A549 (cell line): ENCODE data around the gene UCP3. TPM values are rescaled to one million over a fixed set of nuclear protein-coding genes. Genes with fewer than 3 reads are reported as not detected.

Experiments
- ATAC-seq, 2 experiments: fragments of 200-7000 bp in 1 of 2; fragments of >200 bp in 1 of 2; cut with Nextera tagmentation in 1 of 2; cut with Tn5 transposase in 1 of 2; 3 replicates each; pipeline versions ENCODE4 v1.8.0 to v1.9.1; 2018 to 2020; ENCODE audit warnings: mild to moderate bottlenecking in 1 of 2, moderate library complexity in 1 of 2
- CTCF ChIA-PET: fragments of 300-600 bp; sonication (Branson Sonifier 250); formaldehyde crosslinking; extraction: SDS; loops from one replicate; lab custom pipeline; 2021; ENCODE audit warnings: antibody characterized with exemption, inconsistent platforms; lab: Yijun Ruan, JAX
- POLR2A ChIA-PET: fragments of 350-600 bp; formaldehyde crosslinking; extraction: SDS; loops from one replicate; lab custom pipeline; 2021; ENCODE audit warnings: antibody characterized with exemption, inconsistent platforms; lab: Yijun Ruan, JAX
- DNase-seq, 2 experiments: peaks; one replicate each; pipeline versions ENCODE4 v3.0.0 to v3.0.0-alpha.2; 2011 to 2016; ENCODE audit warnings: low read depth in 1 of 2, low spot score in 1 of 2
- FAIRE-seq: peaks from 2 replicates; lab custom pipeline; 2011; peaks lifted over from hg19 to GRCh38; lab: Jason Lieb, UNC
- H3K27ac ChIP-seq, 2 experiments: fragments of >200 bp; sonication (Bioruptor Twin); formaldehyde crosslinking; 3 replicates each; pipeline ENCODE4 v1.5.1; 2016 to 2017
- H3K4me1 ChIP-seq: fragments of >200 bp; sonication (Bioruptor Twin); formaldehyde crosslinking; 3 replicates; pipeline ENCODE4 v1.6.1; 2016
- H3K4me2 ChIP-seq: fragments of >200 bp; sonication (Bioruptor Twin); formaldehyde crosslinking; 3 replicates; pipeline ENCODE4 v1.6.1; 2016
- H3K4me3 ChIP-seq: fragments of >200 bp; sonication (Bioruptor Twin); formaldehyde crosslinking; 3 replicates; pipeline ENCODE4 v1.5.1; 2016
- H3K9me3 ChIP-seq: fragments of >200 bp; sonication (Bioruptor Twin); formaldehyde crosslinking; 3 replicates; pipeline ENCODE4 v1.6.1; 2016
- BHLHE40 ChIP-seq: IDR thresholded peaks from 2 replicates; pipeline ENCODE4 v1.6.1; 2012; ENCODE audit warnings: low read depth, low read length, inconsistent platforms
- CBX2 ChIP-seq: fragments of 200-600 bp; sonication (generic); IDR thresholded peaks from 2 replicates; pipeline ENCODE4 v1.6.1; 2016; ENCODE audit warnings: low read depth, mild to moderate bottlenecking, borderline replicate concordance
- CHD2 ChIP-seq: fragments of 150-350 bp; IDR thresholded peaks from 2 replicates; pipeline ENCODE4 v1.6.1; 2014; ENCODE audit warnings: low read length; ENCODE audit not compliant: partially characterized antibody
- CHD4 ChIP-seq: fragments of 200-600 bp; sonication (generic); IDR thresholded peaks from 2 replicates; pipeline ENCODE4 v1.6.1; 2016; ENCODE audit warnings: antibody characterized with exemption, mild to moderate bottlenecking, borderline replicate concordance
- EHMT2 ChIP-seq: fragments of 200-600 bp; sonication (generic); IDR thresholded peaks from 2 replicates; pipeline ENCODE4 v1.6.1; 2016; ENCODE audit warnings: antibody characterized with exemption, low read depth, mild to moderate bottlenecking, moderate library complexity
- ESRRA ChIP-seq: fragments of 150-350 bp; IDR thresholded peaks from 2 replicates; pipeline ENCODE4 v1.6.1; 2014; ENCODE audit warnings: mild to moderate bottlenecking, low read length, borderline replicate concordance
- FOSB ChIP-seq: fragments of 250-450 bp; sonication (Bioruptor Pico); IDR thresholded peaks from 2 replicates; pipeline ENCODE4 v1.5.0; 2020; ENCODE audit warnings: mild to moderate bottlenecking, moderate library complexity
- FOXS1 ChIP-seq: fragments of 250-450 bp; sonication (Bioruptor Pico); IDR thresholded peaks from 2 replicates; pipeline ENCODE4 v1.5.0; 2020; ENCODE audit warnings: mild to moderate bottlenecking, moderate library complexity
- GATA3 ChIP-seq: IDR thresholded peaks from 2 replicates; pipeline ENCODE4 v1.6.1; 2012; ENCODE audit warnings: borderline replicate concordance
- HDAC2 ChIP-seq: fragments of 200-600 bp; sonication (generic); IDR thresholded peaks from 2 replicates; pipeline ENCODE4 v1.6.1; 2016
- HOXB13 ChIP-seq: fragments of 250-450 bp; sonication (Bioruptor Pico); IDR thresholded peaks from 2 replicates; pipeline ENCODE4 v1.5.0; 2020; ENCODE audit warnings: low read depth, mild to moderate bottlenecking, moderate library complexity
- HOXB5 ChIP-seq: fragments of 250-450 bp; sonication (Bioruptor Pico); IDR thresholded peaks from 2 replicates; pipeline ENCODE4 v1.5.0; 2020; ENCODE audit warnings: mild to moderate bottlenecking, moderate library complexity
- KDM1A ChIP-seq: fragments of 200-600 bp; sonication (generic); IDR thresholded peaks from 2 replicates; pipeline ENCODE4 v1.6.1; 2016; ENCODE audit warnings: low read depth, mild to moderate bottlenecking
- KDM5A ChIP-seq: fragments of 200-600 bp; sonication (generic); IDR thresholded peaks from 2 replicates; pipeline ENCODE4 v1.6.1; 2016; ENCODE audit warnings: antibody characterized with exemption, mild to moderate bottlenecking
- MAZ ChIP-seq: fragments of 150-350 bp; IDR thresholded peaks from 2 replicates; pipeline ENCODE4 v1.6.1; 2014; ENCODE audit warnings: antibody characterized with exemption, low read depth, low read length, borderline replicate concordance
- MYC ChIP-seq: IDR thresholded peaks from 2 replicates; pipeline ENCODE4 v1.6.1; 2012; ENCODE audit warnings: mild to moderate bottlenecking, inconsistent platforms, low read length, improper control_type of control experiment, borderline replicate concordance
- NR3C1 ChIP-seq: fragments of >200 bp; sonication (Bioruptor Twin); formaldehyde crosslinking; IDR thresholded peaks from 3 replicates; pipeline ENCODE4 v1.6.1; 2017
- POLR2A ChIP-seq: IDR thresholded peaks from 2 replicates; pipeline ENCODE4 v1.6.1; 2012; ENCODE audit warnings: mild to moderate bottlenecking, low read length
- POLR2AphosphoS2 ChIP-seq: conservative IDR thresholded peaks from 2 replicates; pipeline ENCODE4 v1.6.1; 2012; ENCODE audit warnings: low read length, improper control_type of control experiment, inconsistent platforms
- RAD21 ChIP-seq, 2 experiments: fragments of >200 bp in 1 of 2; sonication (Bioruptor Twin) in 1 of 2; formaldehyde crosslinking in 1 of 2; IDR thresholded peaks in 1 of 2; conservative IDR thresholded peaks in 1 of 2; 2 replicates in 1 of 2; 3 replicates in 1 of 2; pipeline ENCODE4 v1.6.1; 2012 to 2018; ENCODE audit warnings: inconsistent platforms in 1 of 2
- RCOR1 ChIP-seq: fragments of 150-350 bp; IDR thresholded peaks from 2 replicates; pipeline ENCODE4 v1.6.1; 2014; ENCODE audit warnings: antibody characterized with exemption, low read length, low read depth
- SMC3 ChIP-seq: fragments of >200 bp; sonication (Bioruptor Twin); formaldehyde crosslinking; IDR thresholded peaks from 3 replicates; pipeline ENCODE4 v1.6.1; 2018; ENCODE audit warnings: inconsistent platforms
- SREBF2 ChIP-seq: fragments of 450-650 bp; IDR thresholded peaks from 2 replicates; pipeline ENCODE4 v1.6.1; 2014; ENCODE audit warnings: mild to moderate bottlenecking, moderate library complexity
- ZC3H11A ChIP-seq: fragments of 450-650 bp; IDR thresholded peaks from 2 replicates; pipeline ENCODE4 v1.6.1; 2014; ENCODE audit warnings: antibody characterized with exemption, mild to moderate bottlenecking
- ZFP36 ChIP-seq: fragments of 450-650 bp; IDR thresholded peaks from 2 replicates; pipeline ENCODE4 v1.6.1; 2014; ENCODE audit warnings: borderline replicate concordance; ENCODE audit not compliant: partially characterized antibody
- ZNF302 ChIP-seq: fragments of 250-450 bp; sonication (Bioruptor Pico); IDR thresholded peaks from 2 replicates; pipeline ENCODE4 v1.9.0; 2021; ENCODE audit warnings: inconsistent platforms, mild to moderate bottlenecking, moderate library complexity
- WGBS: methylation state at CpG from one replicate; pipeline ENCODE4 v1.1.6; 2017; ENCODE audit errors: missing lambda C conversion rate; 5-methylcytosine and 5-hydroxymethylcytosine counted together
- polyA plus RNA-seq, 4 experiments: library from polyadenylated mRNA; depleted of rRNA in 3 of 4; stranded (reverse); fragments of >200 nt; fragmentation: RNase III in 1 of 4; extraction: RNeasy Plus Mini Kit Qiagen cat#74134 plus additional on column Dnase treatment in 1 of 4; gene quantifications; 2 replicates in 3 of 4; 3 replicates in 1 of 4; pipeline ENCODE4 v1.2.3, GENCODE V29; 2011 to 2017
- TF ChIP-seq, protein P1 (sequence below): IDR thresholded peaks from 2 replicates; pipeline ENCODE4 v1.6.1; 2012
- TF ChIP-seq, protein P2 (sequence below): fragments of >200 bp; sonication (Bioruptor Twin); formaldehyde crosslinking; IDR thresholded peaks from 3 replicates; pipeline ENCODE4 v1.5.1; 2016
- TF ChIP-seq, protein P3 (sequence below): IDR thresholded peaks from 2 replicates; pipeline ENCODE4 v1.6.1; 2012
- TF ChIP-seq, protein P4 (sequence below): fragments of 150-350 bp; IDR thresholded peaks from 2 replicates; pipeline ENCODE4 v1.6.1; 2014; ENCODE audit warnings: low read depth, mild to moderate bottlenecking, low read length

Gene UCP3
- polyA plus RNA-seq, 2 of the 4 experiments (the other 2 are of a cell fraction): 1.3 to 1.5 TPM

DNA sequence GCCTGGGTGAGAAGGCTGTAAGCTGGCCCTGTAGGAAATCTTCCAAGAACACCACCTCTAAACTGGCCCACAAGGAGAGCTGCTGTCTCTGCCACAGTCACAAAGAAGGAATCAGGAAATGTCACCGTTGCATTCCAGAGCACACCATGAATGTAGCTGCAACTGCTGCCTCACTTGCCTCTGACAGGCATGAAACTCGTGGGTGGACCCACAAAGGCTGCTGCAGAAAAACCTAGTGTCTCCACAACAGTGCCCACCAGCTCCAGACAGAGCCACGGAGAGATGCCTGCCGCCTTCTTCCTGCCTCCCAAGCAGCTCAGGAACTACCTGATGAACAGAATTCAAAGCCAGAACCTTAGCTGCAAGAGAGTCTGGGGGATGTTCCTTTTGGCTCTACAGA, 47.6 kb downstream of the UCP3 start:
- CTCF ChIA-PET: interaction anchor here (1.2 kb wide), 2 partner anchors 9 to 247 kb away, joined by 3 read pairs; no protein-coding TSS in a partner anchor
- no peak for ATAC-seq
- H3K9me3 ChIP-seq: no peaks in the 10 kb centered on the region; the same call in 2 of the 3 replicates
- peaks cover 11% of the 10 kb centered on the region for H3K4me1 ChIP-seq
- no peak overlapping the region for H3K4me2 ChIP-seq
- WGBS: 61% methylated on average over 4 of the region's 4 CpGs
- FAIRE-seq: no peak
- DNase-seq: no peak
- no peak overlapping the region for H3K27ac ChIP-seq
- no peak overlapping the region for H3K4me3 ChIP-seq
- POLR2A ChIA-PET: no interaction called here
- TF ChIP-seq RAD21 (conservative IDR thresholded peaks at IDR 0.05 in 1 of 2, IDR thresholded peaks at IDR 0.05 in 1 of 2) (no peak), CHD2 (no peak), POLR2A (no peak), BHLHE40 (no peak), ZC3H11A (no peak), FOXS1 (CRISPR knock-in tag) (no peak), GATA3 (no peak), HDAC2 (no peak), FOSB (CRISPR knock-in tag) (no peak), NR3C1 (no peak), HOXB13 (no peak), SMC3 (no peak), POLR2AphosphoS2 (no peak), ZFP36 (no peak), KDM5A (no peak), SREBF2 (no peak)
- TF ChIP-seq, protein P1, sequence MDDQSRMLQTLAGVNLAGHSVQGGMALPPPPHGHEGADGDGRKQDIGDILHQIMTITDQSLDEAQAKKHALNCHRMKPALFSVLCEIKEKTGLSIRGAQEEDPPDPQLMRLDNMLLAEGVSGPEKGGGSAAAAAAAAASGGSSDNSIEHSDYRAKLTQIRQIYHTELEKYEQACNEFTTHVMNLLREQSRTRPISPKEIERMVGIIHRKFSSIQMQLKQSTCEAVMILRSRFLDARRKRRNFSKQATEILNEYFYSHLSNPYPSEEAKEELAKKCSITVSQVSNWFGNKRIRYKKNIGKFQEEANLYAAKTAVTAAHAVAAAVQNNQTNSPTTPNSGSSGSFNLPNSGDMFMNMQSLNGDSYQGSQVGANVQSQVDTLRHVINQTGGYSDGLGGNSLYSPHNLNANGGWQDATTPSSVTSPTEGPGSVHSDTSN: no peak
- TF ChIP-seq, protein P2, sequence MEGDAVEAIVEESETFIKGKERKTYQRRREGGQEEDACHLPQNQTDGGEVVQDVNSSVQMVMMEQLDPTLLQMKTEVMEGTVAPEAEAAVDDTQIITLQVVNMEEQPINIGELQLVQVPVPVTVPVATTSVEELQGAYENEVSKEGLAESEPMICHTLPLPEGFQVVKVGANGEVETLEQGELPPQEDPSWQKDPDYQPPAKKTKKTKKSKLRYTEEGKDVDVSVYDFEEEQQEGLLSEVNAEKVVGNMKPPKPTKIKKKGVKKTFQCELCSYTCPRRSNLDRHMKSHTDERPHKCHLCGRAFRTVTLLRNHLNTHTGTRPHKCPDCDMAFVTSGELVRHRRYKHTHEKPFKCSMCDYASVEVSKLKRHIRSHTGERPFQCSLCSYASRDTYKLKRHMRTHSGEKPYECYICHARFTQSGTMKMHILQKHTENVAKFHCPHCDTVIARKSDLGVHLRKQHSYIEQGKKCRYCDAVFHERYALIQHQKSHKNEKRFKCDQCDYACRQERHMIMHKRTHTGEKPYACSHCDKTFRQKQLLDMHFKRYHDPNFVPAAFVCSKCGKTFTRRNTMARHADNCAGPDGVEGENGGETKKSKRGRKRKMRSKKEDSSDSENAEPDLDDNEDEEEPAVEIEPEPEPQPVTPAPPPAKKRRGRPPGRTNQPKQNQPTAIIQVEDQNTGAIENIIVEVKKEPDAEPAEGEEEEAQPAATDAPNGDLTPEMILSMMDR: no peak

DNA sequence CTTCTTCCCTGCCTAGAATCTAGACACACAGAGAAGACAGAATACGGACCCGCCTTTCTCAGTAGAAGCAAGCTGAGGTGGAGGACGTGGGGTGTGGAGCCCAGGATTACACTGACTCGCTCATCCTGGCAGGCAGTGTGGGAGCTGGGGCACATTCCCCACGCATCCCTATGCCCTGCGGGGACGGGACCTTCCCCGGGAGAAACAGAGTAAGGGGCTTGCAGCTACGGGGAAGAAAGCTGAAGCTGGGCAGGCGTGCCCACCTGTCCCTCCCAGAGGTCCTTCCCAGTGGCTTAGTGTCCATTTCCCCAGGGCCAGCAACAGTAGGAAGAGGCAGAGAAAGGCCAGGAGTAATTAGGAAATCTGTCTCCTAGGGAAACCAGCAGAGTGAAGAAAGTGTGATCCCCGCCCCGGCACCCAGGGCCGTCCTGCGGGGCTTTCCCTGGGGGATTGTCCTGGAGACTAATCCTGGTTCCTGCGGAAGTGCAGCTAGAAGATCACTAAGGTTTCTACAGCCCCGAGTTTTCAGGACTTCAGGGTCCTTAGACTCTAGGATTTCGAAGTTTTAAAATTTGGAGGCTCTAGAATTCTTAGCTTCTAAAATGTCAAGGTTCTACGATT, 50.3 kb downstream of the UCP3 start:
- ATAC-seq: no peak; a peak in 1 of 6 replicates
- Histone ChIP-seq H3K4me1 (peaks cover 18% of the 10 kb centered on the region), H3K9me3 (no peaks in the 10 kb centered on the region; the same call in 2 of the 3 replicates), H3K27ac (peak overlapping the region in 1 of 2 experiments; percentile 19; a peak in 1 of 6 replicates)
- 74% methylated on average over 18 of the region's 18 CpGs for WGBS
- ChIA-PET POLR2A (no interaction called here), CTCF (interaction anchor here (1.1 to 1.6 kb wide), 3 partner anchors 13 to 613 kb away, joined by 3 to 4 read pairs (median 3); no protein-coding TSS in a partner anchor)
- FAIRE-seq: no peak
- TF ChIP-seq POLR2AphosphoS2 (no peak), KDM1A (no peak), MYC (no peak), EHMT2 (no peak), CHD4 (no peak), ZNF302 (CRISPR knock-in tag) (no peak), HOXB5 (CRISPR knock-in tag) (no peak), MAZ (no peak), ZFP36 (no peak), GATA3 (no peak), CHD2 (no peak), RCOR1 (no peak), ESRRA (no peak), CBX2 (no peak), NR3C1 (no peak)
- TF ChIP-seq, protein P3, sequence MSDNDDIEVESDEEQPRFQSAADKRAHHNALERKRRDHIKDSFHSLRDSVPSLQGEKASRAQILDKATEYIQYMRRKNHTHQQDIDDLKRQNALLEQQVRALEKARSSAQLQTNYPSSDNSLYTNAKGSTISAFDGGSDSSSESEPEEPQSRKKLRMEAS: no peak
- TF ChIP-seq, protein P4, sequence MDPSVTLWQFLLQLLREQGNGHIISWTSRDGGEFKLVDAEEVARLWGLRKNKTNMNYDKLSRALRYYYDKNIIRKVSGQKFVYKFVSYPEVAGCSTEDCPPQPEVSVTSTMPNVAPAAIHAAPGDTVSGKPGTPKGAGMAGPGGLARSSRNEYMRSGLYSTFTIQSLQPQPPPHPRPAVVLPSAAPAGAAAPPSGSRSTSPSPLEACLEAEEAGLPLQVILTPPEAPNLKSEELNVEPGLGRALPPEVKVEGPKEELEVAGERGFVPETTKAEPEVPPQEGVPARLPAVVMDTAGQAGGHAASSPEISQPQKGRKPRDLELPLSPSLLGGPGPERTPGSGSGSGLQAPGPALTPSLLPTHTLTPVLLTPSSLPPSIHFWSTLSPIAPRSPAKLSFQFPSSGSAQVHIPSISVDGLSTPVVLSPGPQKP: no peak
- TF ChIP-seq, all 56 proteins: peak for 0
- DNase-seq: no peak
- H3K4me3 ChIP-seq: no peak overlapping the region
- H3K4me2 ChIP-seq: no peak overlapping the region
